ENCODE measurements around the gene PIGK. TPM values are rescaled to one million over a fixed set of nuclear protein-coding genes. Genes with fewer than 3 reads are reported as not detected.
"Not testable (repeated sequence)": the region's sequence is repeated elsewhere in the genome, so short reads cannot be mapped to it uniquely, and the experiment has no call there.

The PIGK gene
- total and polyA plus RNA-seq, 2 donors (not counting 3 experiments of a cell fraction or from before 2014, with no cell fraction given) = 12.3 to 32.3 TPM

GRCh38 chr1:77204043-77204442, 15.2 kb downstream of the PIGK start:
- intact Hi-C loops (cut with micrococcal nuclease); POLR2A ChIA-PET; H4K20me1 ChIP-seq (replicated peaks; ENCODE audit: control insufficient read depth, extremely low read depth, insufficient read depth, low read length); BruUV-seq (replicated peaks); H3K9me1 ChIP-seq (replicated peaks; ENCODE audit: control insufficient read depth, extremely low read depth, insufficient read depth, low read length); H3K4me1 ChIP-seq (ENCODE audit: control insufficient read depth, extremely low read depth, insufficient read depth, low read length); DNase-seq (ENCODE audit: low read depth, low spot score); H3K27ac ChIP-seq (ENCODE audit: insufficient read depth, low read depth, low read length); H3K9ac ChIP-seq (replicated peaks; ENCODE audit: extremely low read depth, insufficient read depth, low read length); H3K27me3 ChIP-seq (ENCODE audit: control insufficient read depth in 2 of 2, insufficient read depth in 2 of 2, low read length in 2 of 2); H3K4me3 ChIP-seq (replicated peaks in 1 of 3; ENCODE audit: insufficient read depth in 1 of 3, low read depth in 1 of 3, low read length in 3 of 3); H3K36me3 ChIP-seq (ENCODE audit: control insufficient read depth in 2 of 2, extremely low read depth in 1 of 2, insufficient read depth in 2 of 2, low read length in 2 of 2); H2AFZ ChIP-seq (ENCODE audit: low read depth, low read length); CTCF ChIA-PET; dilution Hi-C loops (cut with MboI; ENCODE audit: extremely low pct_ligation_motif_present, low sequenced_read_pairs); H3K9me3 ChIP-seq (replicated peaks; ENCODE audit: control insufficient read depth, insufficient read depth, low read length); H3K4me2 ChIP-seq (ENCODE audit: insufficient read depth, low read length); FAIRE-seq; H3K79me2 ChIP-seq (ENCODE audit: control insufficient read depth, insufficient read depth, low read length): not testable (repeated sequence)

DNA sequence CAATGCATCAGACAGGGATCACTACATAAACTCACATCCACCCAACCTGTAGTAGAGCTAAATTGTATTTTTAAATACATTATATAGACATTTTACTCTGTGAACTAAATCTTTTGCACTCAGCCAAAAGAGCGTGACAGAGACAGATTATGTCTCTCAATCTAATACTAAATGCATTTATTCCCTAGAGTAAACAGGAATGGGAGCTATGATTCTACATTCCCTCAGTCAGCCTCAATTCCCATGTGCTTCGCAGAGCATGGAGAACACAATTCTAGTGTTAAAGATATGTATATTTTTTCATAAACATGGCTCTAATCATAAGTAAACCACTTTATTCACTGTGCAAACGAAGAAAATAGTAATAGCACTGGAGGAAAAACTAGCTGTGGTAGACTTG, 16.5 kb downstream of the PIGK start:
- Histone ChIP-seq H3K36me3 (ENCODE audit: control insufficient read depth in 2 of 2, extremely low read depth in 1 of 2, insufficient read depth in 2 of 2, low read length in 2 of 2) (no peaks in the 10 kb centered on the region), H3K27ac (ENCODE audit: insufficient read depth, low read depth, low read length) (no peak overlapping the region), H3K4me3 (replicated peaks in 1 of 3; ENCODE audit: insufficient read depth in 1 of 3, low read depth in 1 of 3, low read length in 3 of 3) (no peak overlapping the region), H2AFZ (ENCODE audit: low read depth, low read length) (no peak overlapping the region), H3K79me2 (ENCODE audit: control insufficient read depth, insufficient read depth, low read length) (no peaks in the 10 kb centered on the region), H3K9me1 (replicated peaks; ENCODE audit: control insufficient read depth, extremely low read depth, insufficient read depth, low read length) (no peaks in the 10 kb centered on the region), H3K9me3 (replicated peaks; ENCODE audit: control insufficient read depth, insufficient read depth, low read length) (no peaks in the 10 kb centered on the region), H3K4me1 (ENCODE audit: control insufficient read depth, extremely low read depth, insufficient read depth, low read length) (no peaks in the 10 kb centered on the region), H3K27me3 (ENCODE audit: control insufficient read depth in 2 of 2, insufficient read depth in 2 of 2, low read length in 2 of 2) (no peaks in the 10 kb centered on the region), H3K9ac (replicated peaks; ENCODE audit: extremely low read depth, insufficient read depth, low read length) (no peak overlapping the region), H4K20me1 (replicated peaks; ENCODE audit: control insufficient read depth, extremely low read depth, insufficient read depth, low read length) (no peaks in the 10 kb centered on the region), H3K4me2 (ENCODE audit: insufficient read depth, low read length) (no peak overlapping the region)
- CTCF ChIA-PET = interaction anchor here (0.8 to 1.0 kb wide), 2 partner anchors 17 to 23 kb away, joined by 3 to 4 read pairs; partner anchors contain the start of gene PIGK
- DNase-seq (ENCODE audit: low read depth, low spot score) (no peak), FAIRE-seq (no peak)
- no TSS peak for BruUV-seq (replicated peaks)
- intact Hi-C loops (cut with micrococcal nuclease) (no loop called here), dilution Hi-C loops (cut with MboI; ENCODE audit: extremely low pct_ligation_motif_present, low sequenced_read_pairs) (no loop called here)
- POLR2A ChIA-PET = no interaction called here
- TF ChIP-seq JUN (IDR thresholded peaks at IDR 0.05; ENCODE audit: borderline replicate concordance, insufficient read depth, insufficient read length, low read depth) (no peak), POLR2AphosphoS5 (IDR thresholded peaks at IDR 0.05; ENCODE audit: insufficient read depth, low read depth, low read length) (no peak), POLR2A (IDR thresholded peaks at IDR 0.05; ENCODE audit: low read depth, low read length) (no peak), FOS (IDR thresholded peaks at IDR 0.05; ENCODE audit: borderline replicate concordance, insufficient read depth, low read length) (no peak), CTCF (IDR thresholded peaks at IDR 0.05; ENCODE audit: extremely low read depth in 1 of 2, insufficient read depth in 1 of 2, low read depth in 1 of 2, low read length in 2 of 2) (no peak), GATA2 (IDR thresholded peaks at IDR 0.05; ENCODE audit: insufficient read depth, insufficient read length, low read depth, low read length) (no peak), MYC (IDR thresholded peaks at IDR 0.05; ENCODE audit: low read depth, low read length) (no peak), EZH2 (IDR thresholded peaks at IDR 0.05; ENCODE audit: borderline replicate concordance, low read depth, low read length, severe bottlenecking) (no peak), MAX (IDR thresholded peaks at IDR 0.05; ENCODE audit: insufficient read depth, insufficient read length) (no peak)

Measured in endothelial cell of umbilical vein (primary cell).